Choroid plexus epithelial cell (primary cell): ENCODE measurements around the gene MBD3L3.

Experiments
- DNase-seq: peaks from one replicate; pipeline ENCODE4 v3.0.0-alpha.2; 2010; ENCODE audit warnings: low read depth
- H3K4me3 ChIP-seq: 2 replicates; pipeline ENCODE4 v1.5.1; 2011; ENCODE audit warnings: low read depth, mild to moderate bottlenecking, control low read depth, low read length, moderate library complexity
- CTCF ChIP-seq: conservative IDR thresholded peaks from 2 replicates; pipeline ENCODE4 v1.5.1; 2011; ENCODE audit warnings: low read depth, mild to moderate bottlenecking, control low read depth, inconsistent platforms, low read length, moderate library complexity

The MBD3L3 gene

GRCh38 chr19:7018828-7019227 lies 39.6 kb downstream of the MBD3L3 start:
- no peak overlapping the region for H3K4me3 ChIP-seq
- no peak for DNase-seq
- no peak for TF ChIP-seq CTCF

- peak; percentile 4 for DNase-seq
- TF ChIP-seq CTCF, result no peak
- no peak overlapping the region for H3K4me3 ChIP-seq
Observed at GRCh38 chr19:7013678-7014077, 44.8 kb downstream of the MBD3L3 start.

GRCh38 chr19:7010722-7011593 lies 47.5 kb downstream of the MBD3L3 start:
- TF ChIP-seq CTCF, result no peak
- no peak overlapping the region for H3K4me3 ChIP-seq
- no peak for DNase-seq

GRCh38 chr19:7007859-7008258 lies 50.6 kb downstream of the MBD3L3 start:
- no peak for TF ChIP-seq CTCF
- DNase-seq, result no peak

More at GRCh38 chr19:7007859-7008258, 50.6 kb downstream of the MBD3L3 start:
- H3K4me3 ChIP-seq, result no peak overlapping the region
